Mesenchymal stem cell (in vitro differentiated cells and primary cell): ENCODE measurements around the gene TUBG1. TPM values are rescaled to one million over a fixed set of nuclear protein-coding genes. Genes with fewer than 3 reads are reported as not detected.

Experiments
- DNase-seq: peaks from one replicate; pipeline ENCODE4 v3.0.0-alpha.2; 2013
- H2AFZ ChIP-seq: one replicate; pipeline ENCODE4 v1.6.1; 2013; ENCODE audit warnings: low read depth, mild to moderate bottlenecking, control low read depth, inconsistent platforms, low read length, moderate library complexity
- H2AK5ac ChIP-seq: 2 replicates; pipeline ENCODE4 v1.6.1; 2013; ENCODE audit warnings: low read length, moderate library complexity, mild to moderate bottlenecking, inconsistent platforms; ENCODE audit not compliant: severe bottlenecking
- H2BK120ac ChIP-seq: one replicate; pipeline ENCODE4 v1.6.1; 2013; ENCODE audit warnings: low read depth, mild to moderate bottlenecking, inconsistent platforms, low read length, moderate library complexity
- H2BK12ac ChIP-seq, 2 experiments: one replicate each; pipeline ENCODE4 v1.6.1; 2013; ENCODE audit warnings: inconsistent platforms in 2 of 2, low read length in 2 of 2, mild to moderate bottlenecking in 2 of 2, moderate library complexity in 2 of 2, control low read depth in 1 of 2
- H2BK15ac ChIP-seq: one replicate; pipeline ENCODE4 v1.6.1; 2013; ENCODE audit warnings: mild to moderate bottlenecking, low read depth, inconsistent platforms; ENCODE audit not compliant: poor library complexity, severe bottlenecking
- H2BK5ac ChIP-seq: 2 replicates; pipeline ENCODE4 v1.6.1; 2013; ENCODE audit warnings: low read depth, mild to moderate bottlenecking, low read length, control low read depth, inconsistent platforms; ENCODE audit not compliant: poor library complexity, severe bottlenecking
- H3K14ac ChIP-seq, 2 experiments: one replicate each; pipeline ENCODE4 v1.6.1; 2013; ENCODE audit warnings: inconsistent platforms in 2 of 2, low read length in 2 of 2, control low read depth in 1 of 2, mild to moderate bottlenecking in 1 of 2, moderate library complexity in 1 of 2
- H3K18ac ChIP-seq, 2 experiments: one replicate each; pipeline ENCODE4 v1.6.1; 2013; ENCODE audit warnings: inconsistent platforms in 2 of 2, low read length in 2 of 2, control low read depth in 1 of 2, low read depth in 1 of 2, mild to moderate bottlenecking in 1 of 2
- H3K23ac ChIP-seq, 2 experiments: one replicate each; pipeline ENCODE4 v1.6.1; 2013; ENCODE audit warnings: inconsistent platforms in 2 of 2, low read length in 2 of 2, mild to moderate bottlenecking in 2 of 2, moderate library complexity in 2 of 2, control low read depth in 1 of 2
- H3K27ac ChIP-seq: 2 replicates; pipeline ENCODE4 v1.5.1; 2013; ENCODE audit warnings: mild to moderate bottlenecking, moderate library complexity, low read length, control low read depth, inconsistent platforms; ENCODE audit not compliant: poor library complexity, severe bottlenecking
- H3K27me3 ChIP-seq, 2 experiments: 2 replicates each; pipeline versions ENCODE4 v1.6.1 to v1.7.0; 2013; ENCODE audit warnings: low read length in 2 of 2, mild to moderate bottlenecking in 2 of 2, moderate library complexity in 2 of 2, control low read depth in 1 of 2, inconsistent platforms in 1 of 2; ENCODE audit not compliant: control insufficient read depth in 1 of 2, insufficient read depth in 1 of 2
- H3K36me3 ChIP-seq, 2 experiments: 2 replicates each; pipeline versions ENCODE4 v1.6.1 to v1.7.0; 2013; ENCODE audit warnings: low read length in 2 of 2, control low read depth in 1 of 2, inconsistent platforms in 1 of 2, low read depth in 1 of 2, mild to moderate bottlenecking in 1 of 2; ENCODE audit not compliant: insufficient read depth in 2 of 2, control insufficient read depth in 1 of 2
- H3K4ac ChIP-seq, 2 experiments: one replicate each; pipeline ENCODE4 v1.6.1; 2013; ENCODE audit warnings: inconsistent platforms in 2 of 2, low read length in 2 of 2, mild to moderate bottlenecking in 2 of 2, moderate library complexity in 2 of 2, control low read depth in 1 of 2, low read depth in 1 of 2
- H3K4me1 ChIP-seq: 2 replicates; pipeline ENCODE4 v1.6.1; 2013; ENCODE audit warnings: low read depth, low read length, control low read depth; ENCODE audit not compliant: control insufficient read depth, insufficient read depth
- H3K4me2 ChIP-seq: 2 replicates; pipeline ENCODE4 v1.6.1; 2013; ENCODE audit warnings: low read length, mild to moderate bottlenecking, inconsistent platforms; ENCODE audit not compliant: poor library complexity, severe bottlenecking
- H3K4me3 ChIP-seq, 2 experiments: 2 replicates each; pipeline versions ENCODE4 v1.5.1 to v1.7.0; 2013; ENCODE audit warnings: low read length in 2 of 2, mild to moderate bottlenecking in 2 of 2, control low read depth in 1 of 2, low read depth in 1 of 2; ENCODE audit not compliant: insufficient read depth in 1 of 2
- H3K79me1 ChIP-seq: replicated peaks from 2 replicates; pipeline ENCODE4 v1.6.1; 2013; ENCODE audit warnings: mild to moderate bottlenecking, control low read depth, low read length, inconsistent platforms; ENCODE audit not compliant: poor library complexity, severe bottlenecking
- H3K9ac ChIP-seq: 2 replicates; pipeline ENCODE4 v1.7.0; 2013; ENCODE audit warnings: mild to moderate bottlenecking, low read length, moderate library complexity
- H3K9me3 ChIP-seq: 2 replicates; pipeline ENCODE4 v1.7.0; 2013; ENCODE audit warnings: mild to moderate bottlenecking, low read length; ENCODE audit not compliant: control insufficient read depth
- H4K8ac ChIP-seq: one replicate; pipeline ENCODE4 v1.6.1; 2013; ENCODE audit warnings: inconsistent platforms, mild to moderate bottlenecking, low read length, moderate library complexity
- H4K91ac ChIP-seq: one replicate; pipeline ENCODE4 v1.6.1; 2013; ENCODE audit warnings: mild to moderate bottlenecking, low read length, inconsistent platforms
- WGBS: methylation state at CpG from one replicate; pipeline ENCODE4 v1.1.7; 2013; ENCODE audit warnings: mixed read lengths; 5-methylcytosine and 5-hydroxymethylcytosine counted together
- polyA plus RNA-seq, 2 experiments: library from polyadenylated mRNA; stranded (reverse); fragments of 200-250 nt; gene quantifications; one replicate each; pipeline ENCODE4 v1.2.3, GENCODE V29; 2013

The TUBG1 gene
- 43.7 TPM for polyA plus RNA-seq (2013, experiment 1 of 2)
- 42.6 TPM for polyA plus RNA-seq (2013, experiment 2 of 2)

- Histone ChIP-seq H3K27me3 (no peaks in the 10 kb centered on the region), H3K18ac (peak within 1 kb of the TSS; percentile 68 to 87), H3K9ac (peak within 1 kb of the TSS; percentile 94), H4K8ac (peak within 1 kb of the TSS; percentile 71), H3K79me1 (peaks cover 19% of the 10 kb centered on the region), H3K23ac (peak within 1 kb of the TSS in 1 of 2 experiments; percentile 87), H4K91ac (peak within 1 kb of the TSS; percentile 52), H3K14ac (peak within 1 kb of the TSS in 1 of 2 experiments; percentile 95), H2BK5ac (peak within 1 kb of the TSS; percentile 69), H2AK5ac (no peak within 1 kb of the TSS), H3K9me3 (no peaks in the 10 kb centered on the region), H3K27ac (peak within 1 kb of the TSS; percentile 92), H3K4me3 (peak within 1 kb of the TSS; percentile 73 to 96), H3K36me3 (peaks cover 24 to 26% of the 10 kb centered on the region in 2 experiments), H3K4me1 (peaks cover 13% of the 10 kb centered on the region), H2AFZ (peak within 1 kb of the TSS; percentile 81), H2BK12ac (peak within 1 kb of the TSS in 1 of 2 experiments; percentile 66), H3K4me2 (peak within 1 kb of the TSS; percentile 92), H2BK120ac (peak within 1 kb of the TSS; percentile 96), H2BK15ac (peak within 1 kb of the TSS; percentile 95), H3K4ac (peak within 1 kb of the TSS in 1 of 2 experiments; percentile 86)
- WGBS = under 1% methylated on average over 64 of the region's 66 CpGs
- peak; percentile 99 for DNase-seq
Measured at GRCh38 chr17:42609182-42609813, at the start of gene TUBG1, which contains the start of gene RETREG3. Gene TUBG1, plus strand, starts transcription at chr17:42609683. Its CDS starts 55 bp downstream, at chr17:42609738. Gene RETREG3, minus strand, starts transcription at chr17:42609374. Its CDS starts 50 bp downstream, at chr17:42609324.

- Histone ChIP-seq H3K4me3 (no peak overlapping the region), H3K23ac (no peak overlapping the region), H3K18ac (no peak overlapping the region), H3K36me3 (peaks cover 19 to 24% of the 10 kb centered on the region in 2 experiments), H3K79me1 (peaks cover 14% of the 10 kb centered on the region), H2BK12ac (no peak overlapping the region), H4K8ac (no peak overlapping the region), H4K91ac (no peak overlapping the region), H2BK15ac (no peak overlapping the region), H3K4me2 (no peak overlapping the region), H3K14ac (no peak overlapping the region), H3K27me3 (no peaks in the 10 kb centered on the region), H2AK5ac (no peak overlapping the region), H3K27ac (no peak overlapping the region), H2AFZ (no peak overlapping the region), H3K9me3 (no peaks in the 10 kb centered on the region), H3K4ac (no peak overlapping the region), H2BK120ac (no peak overlapping the region), H3K9ac (peak overlapping the region; percentile 28), H2BK5ac (no peak overlapping the region), H3K4me1 (peaks cover 36% of the 10 kb centered on the region)
- no peak for DNase-seq
- WGBS = no CpG with 5 or more reads among the region's 3 CpGs
Measured at GRCh38 chr17:42560246-42560645, 49.2 kb upstream of the TUBG1 start.

- Histone ChIP-seq H3K27ac (peak within 1 kb of the TSS; percentile 80), H2BK12ac (peak within 1 kb of the TSS; percentile 46 to 67), H2BK120ac (peak within 1 kb of the TSS; percentile 81), H2AFZ (peak within 1 kb of the TSS; percentile 77), H3K4me1 (peaks cover 39% of the 10 kb centered on the region), H3K9ac (peak within 1 kb of the TSS; percentile 97), H2AK5ac (peak within 1 kb of the TSS; percentile 99), H3K9me3 (no peaks in the 10 kb centered on the region), H3K4me3 (peak within 1 kb of the TSS; percentile 78 to 95), H3K4me2 (peak within 1 kb of the TSS; percentile 94), H3K36me3 (peaks cover 33 to 40% of the 10 kb centered on the region in 2 experiments), H2BK15ac (peak within 1 kb of the TSS; percentile 36), H3K14ac (peak within 1 kb of the TSS in 1 of 2 experiments; percentile 91), H3K18ac (peak within 1 kb of the TSS; percentile 85 to 96), H3K79me1 (peaks cover 21% of the 10 kb centered on the region), H3K4ac (peak within 1 kb of the TSS; percentile 98), H3K27me3 (no peaks in the 10 kb centered on the region), H2BK5ac (peak within 1 kb of the TSS; percentile 82), H4K8ac (peak within 1 kb of the TSS; percentile 99), H4K91ac (peak within 1 kb of the TSS; percentile 97), H3K23ac (no peak within 1 kb of the TSS)
- WGBS = 1% methylated on average over 26 of the region's 26 CpGs
- peak; percentile 97 for DNase-seq
Measured at GRCh38 chr17:42561897-42562387, 47.5 kb upstream of the TUBG1 start, which contains the start of gene COASY. Gene COASY, plus strand, starts transcription at chr17:42562148. Its CDS starts 475 bp downstream, at chr17:42562623.
